Transverse colon (tissue), 4 donors: ENCODE data around the gene OR52A1.

Source experiments
- EP300 ChIP-seq: sonication (generic); formaldehyde crosslinking; IDR thresholded peaks from one replicate; pipeline ENCODE4 v1.6.1; 2017; ENCODE audit warnings: antibody characterized with exemption, low read depth
- POLR2A ChIP-seq: fragments of 450-650 bp; IDR thresholded peaks from one replicate; pipeline ENCODE4 v1.6.1; 2016; ENCODE audit warnings: antibody characterized with exemption, mild to moderate bottlenecking, moderate library complexity
- POLR2AphosphoS5 ChIP-seq, 3 donors: sonication (generic); formaldehyde crosslinking; IDR thresholded peaks; one replicate each; pipeline ENCODE4 v1.6.1; 2016; ENCODE audit warnings: antibody characterized with exemption in 3 of 3
- TF ChIP-seq, protein P1 (sequence below), 5 experiments: fragments of 200-600 bp in 3 of 5; fragments of 450-650 bp in 2 of 5; sonication (generic) in 3 of 5; IDR thresholded peaks; 1 replicate in 2 of 5; 2 replicates in 3 of 5; pipeline ENCODE4 v1.5.1; 2016 to 2017; ENCODE audit warnings: antibody characterized with exemption in 5 of 5, inconsistent platforms in 3 of 5, mild to moderate bottlenecking in 2 of 5, moderate library complexity in 1 of 5

DNA sequence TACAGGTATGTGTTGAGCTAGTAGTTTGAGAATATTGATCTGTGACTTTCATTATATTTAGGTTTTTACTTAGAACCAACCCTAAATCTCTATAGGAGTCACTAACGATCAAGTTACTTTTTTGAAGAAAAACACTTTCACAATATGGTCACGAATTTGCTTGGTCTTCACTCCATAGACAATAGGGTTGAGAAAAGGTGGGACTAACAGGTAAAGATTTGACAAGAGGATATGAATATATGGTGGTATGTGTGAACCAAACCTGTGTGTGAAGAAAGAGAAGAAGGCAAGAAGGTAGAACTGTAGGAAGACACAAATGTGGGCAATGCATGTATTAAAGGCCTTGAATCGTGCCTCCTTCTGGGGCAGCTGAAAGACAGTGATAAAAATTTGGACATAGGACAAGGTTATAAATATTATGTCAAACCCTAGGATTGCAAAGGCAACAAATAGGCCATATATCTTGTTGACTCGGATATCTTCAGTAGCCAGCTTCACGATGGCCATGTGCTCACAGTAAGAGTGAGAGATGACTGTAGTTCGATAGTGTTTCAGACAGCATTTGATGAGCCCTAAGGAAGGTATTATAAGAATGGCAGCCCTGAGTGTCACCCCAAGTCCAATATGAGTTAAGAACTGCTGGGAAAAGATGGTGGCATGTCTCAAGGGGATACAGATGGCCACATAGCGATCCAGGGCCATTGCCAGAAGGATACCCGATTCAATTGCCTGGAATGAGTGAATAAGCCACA lies 22.8 kb downstream of the OR52A1 start:
- TF ChIP-seq, protein P1, sequence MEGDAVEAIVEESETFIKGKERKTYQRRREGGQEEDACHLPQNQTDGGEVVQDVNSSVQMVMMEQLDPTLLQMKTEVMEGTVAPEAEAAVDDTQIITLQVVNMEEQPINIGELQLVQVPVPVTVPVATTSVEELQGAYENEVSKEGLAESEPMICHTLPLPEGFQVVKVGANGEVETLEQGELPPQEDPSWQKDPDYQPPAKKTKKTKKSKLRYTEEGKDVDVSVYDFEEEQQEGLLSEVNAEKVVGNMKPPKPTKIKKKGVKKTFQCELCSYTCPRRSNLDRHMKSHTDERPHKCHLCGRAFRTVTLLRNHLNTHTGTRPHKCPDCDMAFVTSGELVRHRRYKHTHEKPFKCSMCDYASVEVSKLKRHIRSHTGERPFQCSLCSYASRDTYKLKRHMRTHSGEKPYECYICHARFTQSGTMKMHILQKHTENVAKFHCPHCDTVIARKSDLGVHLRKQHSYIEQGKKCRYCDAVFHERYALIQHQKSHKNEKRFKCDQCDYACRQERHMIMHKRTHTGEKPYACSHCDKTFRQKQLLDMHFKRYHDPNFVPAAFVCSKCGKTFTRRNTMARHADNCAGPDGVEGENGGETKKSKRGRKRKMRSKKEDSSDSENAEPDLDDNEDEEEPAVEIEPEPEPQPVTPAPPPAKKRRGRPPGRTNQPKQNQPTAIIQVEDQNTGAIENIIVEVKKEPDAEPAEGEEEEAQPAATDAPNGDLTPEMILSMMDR (IDR thresholded peaks at IDR 0.05): no peak
- TF ChIP-seq EP300 (no peak), POLR2AphosphoS5 (IDR thresholded peaks at IDR 0.05) (no peak), POLR2A (no peak)
